HG03135 (cell line): ENCODE results near the gene JMJD1C.
"Not testable (repeated sequence)": the region's sequence is repeated elsewhere in the genome, so short reads cannot be mapped to it uniquely, and the experiment has no call there.

Experiments
- ATAC-seq: cut with Tn5 transposase; IDR thresholded peaks from one replicate; pipeline ENCODE4 v1.9.1; 2021; ENCODE audit warnings: mild to moderate bottlenecking, moderate library complexity; ENCODE audit not compliant: unreplicated experiment

Gene JMJD1C

DNA sequence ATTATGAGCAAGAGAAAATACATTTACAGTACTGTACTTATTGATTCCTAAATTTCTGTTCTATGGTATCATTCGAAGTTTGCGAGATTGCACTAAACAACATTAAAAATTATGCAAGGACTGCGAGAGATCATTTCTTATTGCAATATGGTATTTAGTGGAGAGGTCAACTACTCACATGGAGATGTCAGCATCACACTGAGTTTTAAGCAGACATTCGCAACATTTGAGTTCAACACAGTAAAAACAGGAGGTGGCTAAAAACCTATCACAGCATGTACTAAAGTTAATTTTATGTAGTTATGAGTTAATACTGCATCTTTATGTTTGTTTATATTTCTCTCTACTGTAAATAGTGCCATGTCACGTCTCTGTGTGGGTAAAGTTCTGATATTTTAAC, 53.5 kb downstream of the JMJD1C start:
- no peak for ATAC-seq

DNA sequence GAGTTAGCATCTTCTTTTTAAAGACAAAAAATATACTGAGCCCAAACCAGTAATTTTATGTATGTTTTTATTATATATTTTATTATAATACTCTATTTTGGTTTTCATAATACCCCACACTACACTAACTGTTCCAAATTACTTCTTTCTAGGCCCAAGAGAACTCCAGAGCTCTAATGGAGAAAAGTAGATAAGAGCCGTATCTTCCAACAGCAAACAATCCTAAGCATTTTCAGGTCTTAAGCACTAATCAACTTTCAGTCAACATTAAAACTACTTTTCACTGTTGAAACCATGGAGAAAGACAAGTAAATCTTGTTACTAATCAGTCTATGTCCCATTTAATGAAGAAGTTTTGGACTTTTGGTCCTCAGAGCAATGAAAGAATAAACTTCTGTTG, 55.1 kb downstream of the JMJD1C start:
- ATAC-seq: no peak

DNA sequence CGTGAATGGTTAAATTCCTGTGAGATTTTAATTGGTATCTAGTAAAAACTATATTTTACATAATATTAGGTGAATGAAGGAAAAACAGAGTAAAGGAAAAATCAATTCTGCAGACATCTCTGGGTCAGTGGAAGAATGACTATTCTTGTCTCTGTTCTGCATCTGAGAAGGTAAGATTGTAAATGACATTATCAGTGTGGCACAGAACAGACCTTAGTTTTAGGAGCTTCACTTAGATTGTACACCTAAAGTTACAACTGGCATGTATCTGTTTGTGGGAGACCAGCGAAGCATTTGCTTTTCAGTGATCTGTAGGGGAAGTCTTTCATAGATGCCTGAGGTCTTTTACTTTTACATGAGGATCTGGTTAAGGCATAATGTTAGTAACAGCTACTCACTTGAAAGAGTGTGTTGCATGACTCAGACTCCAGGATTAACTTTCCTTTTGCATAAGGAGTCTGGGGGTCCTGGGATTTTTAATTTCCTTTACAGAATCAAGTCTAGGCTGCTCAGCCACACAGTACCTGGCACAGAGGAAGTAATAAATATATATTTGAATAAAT, 56.2 kb downstream of the JMJD1C start:
- ATAC-seq: no peak

DNA sequence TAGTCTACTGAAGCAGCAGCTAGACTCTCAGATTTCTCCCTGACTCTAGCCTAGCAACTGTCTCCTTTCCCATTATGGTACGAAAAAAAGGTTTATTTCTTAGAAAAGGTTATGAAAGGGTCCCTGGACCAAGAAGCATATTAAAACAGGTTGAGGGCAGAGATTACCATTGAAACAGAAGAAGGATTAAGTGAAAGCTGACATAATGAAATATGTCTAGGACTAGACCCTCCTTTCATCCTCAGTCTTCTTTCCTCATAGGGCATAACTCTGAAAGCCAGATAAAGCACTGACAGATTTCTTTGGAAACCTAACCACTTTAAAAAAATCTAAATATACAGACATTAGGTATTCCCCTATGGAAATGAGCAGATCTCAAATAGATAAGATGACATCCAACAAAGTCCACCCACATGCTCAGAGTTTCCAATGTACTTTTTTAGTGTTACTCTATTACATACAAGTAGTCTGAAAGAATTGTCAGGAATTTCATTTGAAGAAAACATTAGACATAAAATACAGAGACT, 58.6 kb downstream of the JMJD1C start:
- ATAC-seq: no peak

DNA sequence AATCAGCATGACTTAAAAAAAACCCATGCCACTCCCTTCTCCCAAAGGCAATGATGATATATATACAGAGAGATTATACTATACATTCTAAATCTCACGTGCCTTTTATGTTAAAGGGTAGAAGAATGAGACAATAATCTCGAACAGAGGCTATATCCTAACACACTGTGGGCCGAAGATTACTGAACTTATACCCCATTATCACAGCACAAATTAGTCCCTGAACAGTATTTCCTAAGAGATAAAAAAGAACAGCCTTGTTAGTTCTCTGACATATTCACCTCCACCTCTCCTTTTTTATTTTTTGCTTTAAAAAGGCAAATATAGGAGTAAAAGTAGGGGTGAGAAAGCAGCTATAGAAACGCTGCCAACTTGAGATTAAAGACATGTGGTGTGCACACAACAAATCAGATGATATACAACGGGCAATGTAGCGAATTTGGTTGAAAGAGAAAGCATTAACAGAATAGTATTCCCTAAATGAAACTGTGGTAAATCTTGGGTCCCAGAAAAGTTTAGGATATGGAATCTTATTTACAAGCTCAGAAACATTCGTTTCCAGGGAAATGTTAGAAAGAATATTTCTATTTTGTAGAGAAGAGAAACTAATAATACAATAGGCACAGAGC, 69.5 kb downstream of the JMJD1C start:
- no peak for ATAC-seq

DNA sequence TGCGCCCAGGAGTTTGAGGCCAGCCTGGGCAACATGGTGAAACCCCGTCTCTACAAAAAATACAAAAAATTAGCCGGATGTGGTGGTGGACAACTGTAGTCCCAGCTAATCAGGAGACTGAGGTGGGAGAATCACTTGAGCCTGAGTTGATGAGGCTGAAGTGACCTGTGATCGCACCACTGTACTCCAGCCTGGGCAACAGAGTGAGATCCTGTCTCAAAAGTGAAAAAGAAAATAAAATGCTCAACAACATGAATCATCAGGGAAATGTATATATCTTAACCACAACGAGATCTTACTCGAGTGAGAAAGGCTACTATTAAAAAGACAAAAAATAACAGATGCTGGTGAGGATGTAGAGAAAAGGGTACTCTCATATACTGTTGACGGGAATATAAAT, 72.7 kb downstream of the JMJD1C start:
- ATAC-seq: no peak

DNA sequence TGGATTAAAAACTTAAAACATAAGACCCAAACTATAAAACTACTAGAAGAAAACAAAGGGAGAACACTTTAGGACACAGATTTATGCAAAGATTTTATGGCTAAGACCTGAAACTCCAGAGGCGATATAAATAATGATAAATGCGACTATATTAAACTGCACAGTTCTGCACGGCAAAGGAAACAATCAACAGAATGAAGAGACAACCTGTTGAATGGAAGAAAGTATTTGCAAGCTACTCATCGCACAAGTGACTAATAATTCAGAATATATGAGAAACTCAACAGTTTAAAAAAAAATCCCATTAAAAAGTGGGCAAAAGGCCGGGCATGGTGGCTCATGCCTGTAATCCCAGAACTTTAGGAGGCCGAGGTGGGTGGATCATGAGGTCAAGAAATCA, 73.6 kb downstream of the JMJD1C start:
- no peak for ATAC-seq

DNA sequence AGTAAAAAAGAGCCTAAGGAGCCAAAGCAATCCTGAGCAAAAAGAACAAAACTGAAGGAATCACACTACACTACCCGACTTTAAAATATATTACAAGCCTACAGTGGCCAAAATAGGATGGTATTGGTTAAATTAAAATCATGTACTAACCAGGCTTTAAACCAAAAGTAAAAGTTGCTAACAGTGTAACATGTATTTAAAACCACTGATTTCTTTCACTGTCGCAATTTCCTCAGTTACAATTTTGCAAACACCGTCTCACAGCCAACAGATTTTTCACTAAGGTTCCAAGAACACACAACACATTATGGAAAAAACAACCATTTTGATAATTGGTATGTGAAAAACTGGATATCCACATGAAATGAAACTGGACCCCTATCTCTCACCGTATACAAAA, 74.0 kb downstream of the JMJD1C start:
- no peak for ATAC-seq

DNA sequence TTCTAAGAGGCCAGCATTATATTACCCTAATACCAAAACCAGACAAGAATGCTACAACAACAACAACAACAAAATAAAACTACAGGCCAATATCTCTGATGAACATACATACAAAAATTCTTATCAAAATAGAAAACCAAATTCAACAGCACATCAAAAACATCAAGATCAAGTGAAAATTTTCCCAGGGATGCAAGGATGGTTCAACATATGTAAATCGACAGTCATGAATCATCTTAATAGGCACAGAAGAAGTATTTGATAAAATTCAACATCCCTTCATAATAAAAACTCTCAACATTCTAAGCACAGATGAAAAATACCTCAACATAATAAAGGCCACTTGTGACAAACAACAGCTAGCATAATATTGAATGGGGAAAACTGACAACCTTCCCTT, 75.3 kb downstream of the JMJD1C start:
- ATAC-seq: no peak

DNA sequence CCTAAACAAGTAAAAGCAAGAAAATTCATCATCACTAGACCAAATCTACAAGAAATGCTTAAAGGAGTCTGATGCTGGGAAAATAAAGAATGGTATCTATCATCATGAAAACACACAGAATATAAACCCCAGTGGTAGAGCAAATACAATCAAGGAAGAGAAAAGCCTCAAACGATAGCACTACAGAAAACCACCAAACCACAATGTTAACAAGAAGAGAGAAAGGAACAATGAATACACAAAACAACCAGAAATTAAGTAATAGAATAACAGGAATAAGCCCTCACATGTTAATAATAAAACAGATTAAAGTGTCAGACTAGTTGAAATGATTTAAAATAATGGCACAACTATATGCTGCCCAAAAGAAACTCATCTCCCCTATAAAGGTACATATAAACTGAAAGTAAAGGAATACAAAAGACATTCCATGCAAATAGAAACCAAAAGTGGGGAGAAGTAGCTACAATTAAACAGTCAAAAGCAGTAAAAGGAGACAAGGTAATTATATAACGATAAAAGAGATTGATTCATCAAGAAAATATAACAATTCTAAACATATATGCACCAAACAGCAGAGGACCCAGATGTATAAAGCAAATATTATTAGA, 77.3 kb downstream of the JMJD1C start:
- ATAC-seq: no peak

DNA sequence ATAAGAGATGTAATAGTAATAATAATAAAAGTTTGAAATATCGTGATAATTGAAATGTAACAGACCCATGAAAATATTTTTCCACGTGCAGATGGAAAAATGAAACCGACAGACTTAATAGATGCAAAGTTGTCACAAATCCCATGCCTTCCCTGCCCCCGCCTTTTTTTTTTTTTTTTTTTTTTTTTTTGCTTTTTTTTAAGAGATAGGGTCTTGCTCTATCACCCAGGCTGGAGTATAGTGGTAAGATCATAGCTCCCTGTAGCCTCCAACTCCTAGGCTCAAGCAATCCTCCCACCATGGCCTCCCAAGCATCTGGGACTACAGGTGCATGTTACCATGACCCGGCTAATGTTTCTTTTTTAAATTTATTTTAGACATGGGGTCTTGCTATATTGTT, 80.5 kb downstream of the JMJD1C start:
- no peak for ATAC-seq

DNA sequence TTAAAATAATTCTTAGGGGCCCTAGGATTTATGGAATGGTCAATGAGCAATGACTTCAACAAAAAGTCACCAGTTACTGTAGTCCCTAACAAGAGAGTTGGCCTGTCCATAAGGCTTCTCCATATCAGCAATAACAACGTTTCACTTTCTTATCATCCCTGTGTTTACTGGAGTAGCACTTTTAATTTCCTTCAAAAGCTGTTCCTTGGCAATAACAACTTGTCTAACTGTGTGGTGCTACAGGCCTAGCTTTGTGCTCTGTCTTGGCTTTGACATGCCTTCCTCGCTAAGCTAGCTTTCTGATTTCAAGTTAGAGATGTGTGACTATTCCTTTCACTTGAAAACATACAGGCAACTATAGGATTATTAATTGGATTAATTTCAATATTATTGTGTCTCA, 81.1 kb downstream of the JMJD1C start:
- ATAC-seq: no peak

DNA sequence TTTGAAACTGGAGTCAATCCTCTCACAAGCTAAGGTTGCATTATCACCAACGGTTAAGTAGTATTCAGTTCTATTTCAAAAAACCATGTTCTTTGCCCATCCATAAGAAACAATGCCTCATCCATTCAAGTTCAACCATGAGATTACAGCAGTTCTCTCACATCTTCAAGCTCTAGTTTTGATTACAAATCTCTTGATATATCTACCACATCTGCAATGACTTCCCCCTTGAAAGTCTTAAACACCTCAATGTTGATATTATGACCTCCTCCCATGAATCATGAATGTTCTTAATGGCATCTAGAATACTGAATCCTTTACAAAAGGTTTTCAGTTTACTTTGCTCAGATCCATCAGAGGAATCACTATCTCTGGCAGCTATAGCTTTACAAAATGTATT, 81.8 kb downstream of the JMJD1C start:
- ATAC-seq: no peak

DNA sequence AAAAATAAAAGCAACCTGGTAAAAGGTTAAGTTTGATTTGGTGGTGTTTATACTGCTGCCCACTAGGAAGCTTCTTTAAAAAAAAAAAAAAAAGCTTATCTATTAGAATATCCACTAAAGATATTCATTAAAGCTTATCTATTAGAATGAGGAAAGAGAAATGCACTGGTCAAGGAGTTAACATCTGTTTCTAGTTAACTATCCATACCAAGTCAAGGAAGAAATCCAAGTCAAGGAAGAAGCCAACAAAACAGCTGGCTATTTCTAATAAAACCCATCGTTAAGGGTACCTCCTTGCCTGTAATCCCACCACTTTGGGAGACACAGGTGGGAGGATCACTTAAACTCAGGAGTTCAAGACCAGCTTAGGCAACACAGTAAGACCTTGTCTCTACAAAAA, 82.6 kb downstream of the JMJD1C start:
- no peak for ATAC-seq

DNA sequence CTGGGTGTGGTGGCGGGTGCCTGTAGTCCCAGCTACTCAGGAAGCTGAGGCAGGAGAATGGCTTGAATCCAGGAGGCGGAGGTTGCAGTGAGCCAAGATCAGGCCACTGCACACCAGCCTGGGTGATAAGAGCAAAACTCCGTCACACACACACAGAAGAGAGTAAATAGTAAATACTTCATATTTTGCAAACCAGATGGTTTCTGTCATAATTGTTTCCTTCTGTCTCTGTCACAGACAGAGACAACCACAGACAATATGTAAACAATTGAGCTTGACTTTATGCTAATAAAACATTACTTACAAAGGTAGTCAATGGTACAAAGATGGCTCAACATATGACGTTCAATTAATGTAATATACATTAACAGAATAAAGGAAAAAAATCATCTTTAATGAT, 83.7 kb downstream of the JMJD1C start:
- no peak for ATAC-seq

DNA sequence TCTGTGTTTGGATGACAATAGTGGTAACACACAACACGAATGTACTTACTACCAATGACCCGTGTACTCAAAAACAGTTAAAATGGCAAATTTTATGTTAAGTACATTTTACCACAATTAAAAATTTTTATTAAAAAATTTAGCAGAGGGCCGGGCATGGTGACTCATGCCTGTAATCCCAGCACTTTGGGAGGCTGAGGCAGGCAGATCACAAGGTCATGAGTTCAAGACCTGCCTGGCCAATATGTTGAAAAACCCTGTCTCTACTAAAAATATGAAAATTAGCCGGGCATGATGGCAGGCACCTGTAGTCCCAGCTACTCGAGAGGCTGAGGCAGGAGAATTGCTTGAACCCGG, 88.5 kb downstream of the JMJD1C start:
- not testable (repeated sequence) for ATAC-seq

DNA sequence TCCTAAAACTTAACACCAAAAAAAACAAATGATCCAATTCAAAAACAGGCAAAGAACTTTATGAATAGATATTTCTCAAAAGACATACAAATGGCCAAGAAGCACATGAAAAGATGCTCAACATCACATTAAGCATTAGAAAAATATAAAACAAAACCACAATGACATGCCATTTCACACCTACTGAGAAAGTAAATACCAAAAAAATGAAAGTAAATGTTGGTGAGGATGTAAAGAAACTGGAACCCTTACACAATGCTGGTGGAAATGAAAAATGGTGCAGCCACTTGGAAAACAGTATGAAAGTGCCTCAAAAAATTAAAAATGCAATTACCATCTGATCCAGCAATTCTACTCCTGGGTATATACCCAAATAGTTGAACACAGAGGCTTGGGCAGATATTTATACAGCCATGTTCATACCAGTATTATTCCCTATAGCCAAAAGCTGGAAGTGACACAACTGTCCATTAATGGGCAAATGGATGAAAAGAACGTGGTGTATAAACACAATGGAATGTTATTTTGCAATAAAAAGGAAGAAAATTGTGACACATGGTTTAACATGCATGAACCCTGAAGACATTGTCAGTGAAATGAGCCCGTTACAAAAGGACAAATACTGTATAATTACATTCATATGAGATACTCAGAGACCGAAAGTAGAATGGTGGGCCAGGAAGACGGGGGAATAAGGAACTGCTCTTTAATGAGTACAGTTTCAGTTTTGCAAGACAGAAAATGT, 89.0 kb downstream of the JMJD1C start:
- peak; percentile 97 for ATAC-seq

DNA sequence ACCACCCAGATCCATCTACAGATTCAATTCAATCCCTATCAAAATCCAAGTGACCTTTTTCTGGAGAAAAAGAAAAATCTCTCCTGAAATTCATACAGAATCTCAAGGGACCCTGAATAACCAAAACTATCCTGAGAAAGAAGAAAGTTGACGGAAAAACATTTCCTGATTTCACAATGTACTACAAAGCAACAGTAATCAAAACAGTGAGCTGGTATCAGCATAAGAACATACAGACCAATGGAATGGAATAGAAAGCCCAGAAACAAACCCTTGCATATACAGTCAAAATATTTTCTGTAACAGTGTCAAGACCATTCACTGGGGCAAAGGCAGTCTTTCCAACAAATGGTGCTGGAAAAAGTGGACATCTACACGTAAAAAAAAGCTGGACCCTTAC, 89.9 kb downstream of the JMJD1C start:
- ATAC-seq: no peak

DNA sequence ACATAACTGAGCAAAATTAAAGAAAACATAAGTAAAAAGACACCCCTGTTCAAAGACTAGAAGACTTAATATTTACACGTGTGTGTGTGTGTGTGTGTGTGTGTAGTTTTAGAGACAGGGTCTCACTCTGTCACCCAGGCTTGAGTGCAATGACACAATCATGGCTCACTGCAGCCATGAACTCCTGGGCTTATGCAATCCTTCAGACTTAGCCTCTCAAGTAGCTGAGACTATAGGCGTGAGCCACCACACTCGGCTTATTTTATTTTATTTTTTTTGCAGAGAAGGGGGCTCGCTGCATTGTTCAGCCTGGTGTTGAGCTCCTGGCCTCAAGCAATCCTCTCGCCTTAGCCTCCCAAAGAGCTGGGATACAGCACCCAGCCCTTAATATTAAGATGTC, 90.3 kb downstream of the JMJD1C start:
- ATAC-seq: no peak

DNA sequence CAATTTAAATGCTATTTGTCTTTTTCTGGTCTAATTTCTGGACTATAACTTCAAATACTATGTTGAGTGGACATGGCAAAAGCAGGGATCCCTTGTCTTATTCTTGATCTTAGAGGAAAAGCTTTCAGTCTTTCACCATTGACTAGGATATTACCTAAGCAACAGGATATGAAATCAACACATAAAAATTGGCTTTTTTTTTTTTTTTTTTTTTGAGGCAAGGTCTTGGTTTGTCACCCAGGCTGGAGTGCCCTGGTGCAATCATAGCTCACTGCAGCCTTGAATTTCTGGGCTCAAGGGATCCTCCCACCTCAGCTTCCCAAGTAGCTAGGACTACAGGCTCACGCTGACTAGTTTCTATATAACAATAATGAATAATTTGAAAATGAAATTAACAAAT, 90.8 kb downstream of the JMJD1C start:
- no peak for ATAC-seq

DNA sequence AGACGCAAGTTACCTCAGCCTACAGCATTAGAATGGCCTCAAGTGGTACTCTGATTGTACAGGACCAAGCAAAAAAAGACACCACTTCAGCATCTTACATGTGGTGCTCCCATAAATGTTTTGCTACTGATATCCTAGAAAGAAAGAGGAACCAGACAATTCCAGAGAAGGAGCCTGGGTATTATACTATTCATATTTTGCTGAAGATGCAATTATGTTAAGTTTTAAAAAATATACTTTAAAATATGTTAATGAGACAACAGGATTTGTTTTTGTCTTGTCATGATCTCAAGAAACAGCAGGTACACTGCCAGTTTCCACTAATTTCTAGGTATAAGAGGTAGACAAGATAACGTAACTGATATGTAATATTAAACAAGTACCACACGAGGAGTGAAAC, 92.6 kb downstream of the JMJD1C start:
- ATAC-seq: no peak

DNA sequence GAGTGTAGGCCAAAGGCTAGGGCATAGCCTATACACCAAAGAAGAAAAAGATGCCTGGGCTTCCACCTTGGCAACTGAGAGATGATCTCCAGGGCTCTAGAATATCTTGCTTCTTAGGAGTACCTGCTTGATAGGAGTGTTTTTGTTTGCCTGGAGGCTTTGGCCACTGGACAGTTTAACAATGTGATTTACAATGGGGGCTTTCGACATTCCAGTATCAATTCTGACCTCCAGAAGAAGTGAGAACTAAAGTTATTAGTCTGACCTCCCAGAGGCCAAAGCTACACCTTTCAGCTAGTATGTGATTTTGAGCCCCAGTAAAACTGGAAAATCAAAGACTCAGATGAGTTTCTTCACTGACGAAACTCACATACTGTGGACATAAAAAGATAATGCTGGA, 96.1 kb downstream of the JMJD1C start:
- no peak for ATAC-seq
